IPS-15b (cell line): ENCODE data around the gene CTSD.
A peak's percentile ranks its signal among the peaks of the same experiment; 100 is the strongest.
"Not testable (repeated sequence)": the region's sequence is repeated elsewhere in the genome, so short reads cannot be mapped to it uniquely, and the experiment has no call there.

Experiments used
- H3K27me3 ChIP-seq: one replicate; pipeline ENCODE4 v1.6.1; 2013; ENCODE audit warnings: low read length; ENCODE audit not compliant: control insufficient read depth, insufficient read depth
- H3K36me3 ChIP-seq: one replicate; pipeline ENCODE4 v1.6.1; 2013; ENCODE audit warnings: low read length; ENCODE audit not compliant: control insufficient read depth, insufficient read depth
- H3K4me1 ChIP-seq: one replicate; pipeline ENCODE4 v1.6.1; 2013; ENCODE audit warnings: mild to moderate bottlenecking, low read length; ENCODE audit not compliant: control insufficient read depth, insufficient read depth
- H3K4me3 ChIP-seq: one replicate; pipeline ENCODE4 v1.5.1; 2013; ENCODE audit warnings: low read depth, low read length
- H3K9ac ChIP-seq: one replicate; pipeline ENCODE4 v1.6.1; 2013; ENCODE audit warnings: low read depth, mild to moderate bottlenecking, low read length
- H3K9me3 ChIP-seq: one replicate; pipeline ENCODE4 v1.6.1; 2013; ENCODE audit warnings: mild to moderate bottlenecking, low read length; ENCODE audit not compliant: control insufficient read depth, insufficient read depth

CTSD gene

DNA sequence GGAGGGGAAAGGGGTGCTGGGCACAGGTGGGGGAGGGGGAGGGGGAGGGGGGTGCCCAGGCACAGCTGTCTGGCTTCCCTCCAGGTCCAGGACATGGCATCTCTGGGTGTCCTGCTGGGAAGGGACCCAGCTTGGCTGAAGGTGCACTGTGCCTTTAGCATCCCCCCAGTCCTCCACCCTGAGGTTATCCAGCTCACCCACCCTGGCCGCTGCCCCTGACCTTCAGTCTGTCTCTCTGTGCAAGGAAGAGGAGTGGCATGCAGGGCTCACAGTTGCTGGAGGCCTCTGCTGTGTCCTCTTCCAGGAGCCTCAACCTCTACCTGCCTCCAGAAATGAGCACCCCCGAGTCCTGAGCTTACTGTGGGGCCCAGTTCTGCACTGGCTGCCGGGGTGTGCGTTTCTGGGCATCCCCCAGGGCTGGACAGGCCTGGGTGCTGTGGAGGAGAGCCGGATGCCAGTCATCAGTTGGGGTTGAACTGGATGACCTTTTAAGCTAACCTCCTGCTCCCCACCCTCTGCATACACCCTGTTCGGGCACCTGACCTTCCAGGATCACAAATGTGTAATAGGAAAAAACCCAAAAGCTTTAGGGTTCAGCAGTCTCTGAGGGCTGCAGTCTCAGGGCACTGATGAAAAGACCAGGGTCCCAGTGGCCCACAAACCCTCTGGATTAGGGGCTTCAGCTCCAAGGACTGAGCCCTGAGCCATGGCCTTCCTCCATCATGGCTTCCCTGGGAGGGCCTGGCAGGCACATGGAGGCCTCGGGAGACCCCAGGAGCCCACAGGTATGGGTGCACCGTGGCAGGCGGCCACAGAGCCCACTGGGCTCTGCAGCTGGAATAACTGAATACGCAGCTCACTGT, 9.6 kb upstream of the CTSD start:
- peaks cover 8% of the 10 kb centered on the region for H3K4me1 ChIP-seq
- H3K9me3 ChIP-seq: no peaks in the 10 kb centered on the region
- H3K4me3 ChIP-seq: no peak overlapping the region
- H3K36me3 ChIP-seq: no peaks in the 10 kb centered on the region
- no peaks in the 10 kb centered on the region for H3K27me3 ChIP-seq
- H3K9ac ChIP-seq: no peak overlapping the region

DNA sequence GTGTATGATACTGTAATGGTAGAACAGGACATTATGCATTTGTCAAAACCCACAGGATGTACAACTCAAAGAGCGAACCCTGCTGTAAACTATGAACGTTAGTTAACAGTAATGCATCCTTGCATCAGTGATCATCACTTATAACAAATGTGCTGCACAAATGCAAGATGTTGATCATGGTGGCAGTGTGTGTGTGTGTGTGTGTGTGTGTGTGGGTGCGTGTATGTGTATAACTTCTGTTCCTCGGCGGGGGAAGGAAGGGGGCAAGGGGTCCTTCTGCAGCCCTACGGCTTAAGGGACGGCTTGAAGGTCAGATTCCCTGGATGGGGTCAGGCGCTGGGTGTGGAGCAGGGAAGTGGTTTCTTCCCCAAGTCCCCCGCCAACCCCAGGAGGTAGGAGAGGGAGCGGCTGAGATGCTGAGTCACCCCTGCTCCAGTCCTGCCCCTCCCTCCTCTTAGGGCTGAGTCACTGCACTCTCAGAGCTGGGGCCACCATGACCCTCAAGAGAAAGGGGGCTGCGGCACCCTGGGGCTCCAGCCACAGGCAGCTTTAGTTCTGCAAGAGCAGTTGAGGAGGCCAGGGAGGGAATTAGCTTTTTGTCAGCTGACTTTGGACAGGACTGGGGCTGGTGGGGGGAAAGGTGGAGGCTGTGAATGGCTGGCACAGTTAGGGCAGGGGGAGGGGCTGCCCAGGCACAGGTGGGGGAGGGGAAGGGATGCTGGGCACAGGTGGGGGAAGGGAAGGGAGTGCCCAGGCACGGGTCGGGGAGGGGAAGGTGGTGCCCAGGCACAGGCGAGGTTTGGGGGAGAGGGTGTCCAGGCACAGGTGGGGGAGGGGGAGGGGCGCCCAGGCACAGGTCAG, 8.8 kb upstream of the CTSD start:
- Histone ChIP-seq H3K9ac (no peak overlapping the region), H3K36me3 (no peaks in the 10 kb centered on the region), H3K4me1 (peaks cover 8% of the 10 kb centered on the region), H3K27me3 (no peaks in the 10 kb centered on the region), H3K9me3 (no peaks in the 10 kb centered on the region), H3K4me3 (peak overlapping the region; percentile 11)

DNA sequence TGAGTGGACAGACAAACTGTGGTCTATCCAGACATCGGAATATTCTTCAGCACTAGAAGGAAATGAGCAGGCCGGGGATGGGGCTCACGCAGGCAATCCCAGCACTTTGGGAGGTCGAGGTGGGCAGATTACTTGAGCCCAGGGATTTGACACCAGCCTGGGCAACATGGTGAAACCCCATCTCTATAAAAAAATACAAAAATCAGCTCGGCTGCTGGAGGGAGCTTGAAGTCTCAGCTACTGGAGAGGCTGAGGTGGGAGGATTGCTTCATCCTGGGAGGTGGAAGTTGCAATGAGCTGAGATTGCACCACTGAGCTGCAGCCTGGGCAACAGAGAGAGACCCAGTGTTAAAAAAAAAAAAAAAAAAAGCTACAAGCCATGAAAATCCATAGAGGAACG, 8.0 kb upstream of the CTSD start:
- no peak overlapping the region for H3K9ac ChIP-seq
- peaks cover 8% of the 10 kb centered on the region for H3K4me1 ChIP-seq
- H3K36me3 ChIP-seq: no peaks in the 10 kb centered on the region
- H3K27me3 ChIP-seq: no peaks in the 10 kb centered on the region
- H3K9me3 ChIP-seq: no peaks in the 10 kb centered on the region
- no peak overlapping the region for H3K4me3 ChIP-seq

DNA sequence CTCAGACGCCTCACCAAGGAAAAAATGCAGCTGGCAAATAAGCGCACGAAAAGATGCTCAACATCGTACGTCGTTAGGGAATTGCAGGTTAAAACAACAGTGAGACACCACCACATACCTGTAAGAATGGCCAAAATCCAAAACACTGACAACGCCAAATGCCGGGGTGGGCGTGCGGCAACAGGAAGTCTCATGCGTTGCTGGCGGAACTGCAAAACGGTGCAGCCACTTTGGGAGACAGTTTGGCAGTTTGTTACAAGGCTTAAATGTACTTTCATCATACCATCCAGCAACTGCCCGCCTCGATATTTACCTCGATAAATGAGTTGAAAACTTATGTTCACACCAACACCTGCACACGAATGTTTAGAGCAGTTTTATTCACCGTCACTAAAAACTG, 7.5 kb upstream of the CTSD start:
- H3K36me3 ChIP-seq: no peaks in the 10 kb centered on the region
- H3K4me1 ChIP-seq: peaks cover 8% of the 10 kb centered on the region
- H3K9ac ChIP-seq: no peak overlapping the region
- H3K9me3 ChIP-seq: no peaks in the 10 kb centered on the region
- H3K4me3 ChIP-seq: no peak overlapping the region
- no peaks in the 10 kb centered on the region for H3K27me3 ChIP-seq

DNA sequence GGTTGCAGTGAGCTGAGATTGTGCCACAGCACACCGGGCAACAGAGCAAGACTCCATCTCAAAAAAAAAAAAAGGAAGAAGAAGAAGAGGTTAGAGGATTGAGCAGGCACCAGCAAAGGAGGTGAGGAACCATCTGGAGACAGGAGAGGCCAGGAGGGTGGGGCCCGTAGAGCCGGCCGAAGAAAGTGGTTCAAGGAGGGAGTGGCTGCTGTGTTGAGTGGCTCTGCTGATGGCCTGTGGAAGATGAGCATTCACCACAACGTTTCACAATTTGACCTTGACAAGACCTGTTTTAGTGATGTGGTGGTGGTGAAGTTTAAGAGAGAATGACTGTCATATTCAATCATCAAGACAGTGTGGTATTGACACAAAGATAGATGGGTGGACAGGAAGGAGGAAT, 6.8 kb upstream of the CTSD start:
- no peaks in the 10 kb centered on the region for H3K36me3 ChIP-seq
- no peak overlapping the region for H3K9ac ChIP-seq
- H3K4me3 ChIP-seq: no peak overlapping the region
- H3K4me1 ChIP-seq: peaks cover 8% of the 10 kb centered on the region
- H3K9me3 ChIP-seq: no peaks in the 10 kb centered on the region
- no peaks in the 10 kb centered on the region for H3K27me3 ChIP-seq

DNA sequence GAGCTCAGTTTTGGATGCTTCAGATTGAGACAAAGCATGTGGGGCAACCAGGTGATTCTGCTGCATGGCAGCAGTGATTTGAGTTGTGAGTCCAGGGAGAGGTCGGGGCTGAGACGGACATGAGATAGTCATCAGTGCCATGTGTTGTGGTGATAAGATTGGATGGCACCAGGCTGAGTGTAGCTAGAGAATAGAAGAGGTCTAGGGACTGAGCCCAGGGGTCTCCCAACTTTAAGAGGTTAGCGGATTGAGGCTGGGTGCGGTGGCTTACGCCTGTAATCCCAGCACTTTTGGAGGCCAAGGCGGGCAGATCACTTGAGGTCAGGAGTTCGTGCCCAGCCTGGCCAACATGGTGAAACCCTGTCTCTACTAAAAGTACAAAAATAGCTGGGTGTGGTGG, 6.3 kb upstream of the CTSD start:
- no peak overlapping the region for H3K9ac ChIP-seq
- H3K4me1 ChIP-seq: peaks cover 8% of the 10 kb centered on the region
- H3K36me3 ChIP-seq: no peaks in the 10 kb centered on the region
- no peaks in the 10 kb centered on the region for H3K9me3 ChIP-seq
- no peaks in the 10 kb centered on the region for H3K27me3 ChIP-seq
- H3K4me3 ChIP-seq: no peak overlapping the region

DNA sequence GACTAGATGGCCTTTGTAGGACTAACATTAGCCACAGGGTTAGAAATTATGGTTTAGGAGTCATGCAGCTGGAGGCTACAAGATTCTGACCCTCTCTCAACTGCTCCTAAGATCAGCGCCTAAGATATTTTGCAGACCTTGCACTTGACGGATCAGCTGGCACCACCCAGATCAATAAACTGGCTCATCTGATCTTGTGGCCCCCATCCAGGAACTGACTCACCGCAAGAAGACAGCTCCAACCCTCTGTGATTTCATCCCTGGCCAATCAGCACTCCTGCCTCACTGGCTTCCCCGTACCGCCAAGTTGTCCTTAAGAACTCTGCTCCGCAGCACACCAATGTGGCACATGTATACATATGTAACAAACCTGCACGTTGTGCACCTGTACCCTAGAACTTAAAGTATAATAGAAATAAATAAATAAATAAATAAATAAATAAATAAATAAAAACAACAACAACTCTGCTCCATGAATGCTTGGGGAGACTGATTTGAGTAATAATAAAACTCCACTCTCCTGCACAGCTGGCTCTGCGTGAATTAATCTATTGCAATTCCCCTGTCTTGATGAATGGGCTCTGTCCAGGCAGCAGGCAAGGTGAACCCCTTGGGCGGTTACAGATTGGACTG, 5.7 kb upstream of the CTSD start:
- not testable (repeated sequence) for H3K9me3 ChIP-seq, H3K27me3 ChIP-seq, H3K36me3 ChIP-seq, H3K9ac ChIP-seq, H3K4me1 ChIP-seq, H3K4me3 ChIP-seq

DNA sequence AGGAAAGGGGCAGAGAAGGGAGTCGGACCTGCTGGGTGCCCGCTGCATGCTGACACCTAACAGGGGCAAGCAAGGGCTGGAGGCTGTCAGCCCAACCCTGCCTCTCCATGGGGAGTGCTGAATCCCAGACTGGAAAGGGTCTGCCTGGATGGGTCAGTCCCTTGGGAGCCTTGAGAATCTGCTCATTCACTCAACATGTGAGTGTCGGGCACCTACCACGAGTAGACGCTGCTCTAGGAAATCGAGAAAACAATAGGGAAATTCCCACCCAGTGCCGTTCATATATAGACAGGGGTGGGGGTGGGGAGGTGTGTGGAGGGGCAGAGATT, 4.4 kb upstream of the CTSD start:
- Histone ChIP-seq H3K36me3 (no peaks in the 10 kb centered on the region), H3K4me1 (peaks cover 4% of the 10 kb centered on the region), H3K9ac (no peak overlapping the region), H3K4me3 (no peak overlapping the region), H3K27me3 (peaks cover 2% of the 10 kb centered on the region), H3K9me3 (no peaks in the 10 kb centered on the region)

DNA sequence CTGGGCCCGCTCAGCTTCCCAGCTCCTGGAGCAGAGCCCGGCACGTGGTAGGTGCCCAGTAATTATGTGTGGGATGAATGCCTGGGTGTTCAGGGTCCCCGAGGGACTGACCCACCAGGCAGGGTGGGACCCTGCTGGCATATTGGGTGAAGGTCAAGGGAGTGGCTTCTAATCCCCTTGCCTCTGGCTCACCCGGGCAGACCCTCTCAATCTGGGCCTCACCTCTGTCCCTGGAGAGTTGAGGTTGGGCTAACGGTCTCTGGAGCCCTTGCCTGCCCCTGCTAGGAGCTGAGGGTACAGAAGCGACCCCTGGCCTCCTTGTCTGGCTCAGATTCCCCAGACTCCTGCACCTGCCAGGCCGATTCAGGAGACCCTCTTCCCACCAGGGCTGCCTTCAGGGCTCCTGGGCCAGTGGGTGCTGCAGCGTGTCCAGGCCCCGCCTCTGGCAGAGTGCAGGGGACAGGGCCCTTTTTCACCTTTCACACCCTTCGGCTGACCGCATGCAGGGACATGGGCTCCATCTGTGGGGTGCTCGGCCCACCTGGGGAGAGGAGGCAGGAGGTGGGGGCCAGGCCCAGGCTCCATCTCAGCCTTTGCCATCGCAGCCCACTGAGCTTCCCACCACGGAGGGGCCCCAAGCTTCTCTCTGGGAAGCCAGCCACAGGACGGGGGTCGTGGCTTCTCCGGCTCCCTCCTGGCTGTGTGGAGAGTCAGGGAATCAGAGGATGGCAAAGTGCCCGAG, 3.8 kb upstream of the CTSD start:
- H3K36me3 ChIP-seq: no peaks in the 10 kb centered on the region
- peaks cover 2% of the 10 kb centered on the region for H3K27me3 ChIP-seq
- no peak overlapping the region for H3K9ac ChIP-seq
- H3K9me3 ChIP-seq: no peaks in the 10 kb centered on the region
- no peak overlapping the region for H3K4me3 ChIP-seq
- H3K4me1 ChIP-seq: peaks cover 4% of the 10 kb centered on the region

DNA sequence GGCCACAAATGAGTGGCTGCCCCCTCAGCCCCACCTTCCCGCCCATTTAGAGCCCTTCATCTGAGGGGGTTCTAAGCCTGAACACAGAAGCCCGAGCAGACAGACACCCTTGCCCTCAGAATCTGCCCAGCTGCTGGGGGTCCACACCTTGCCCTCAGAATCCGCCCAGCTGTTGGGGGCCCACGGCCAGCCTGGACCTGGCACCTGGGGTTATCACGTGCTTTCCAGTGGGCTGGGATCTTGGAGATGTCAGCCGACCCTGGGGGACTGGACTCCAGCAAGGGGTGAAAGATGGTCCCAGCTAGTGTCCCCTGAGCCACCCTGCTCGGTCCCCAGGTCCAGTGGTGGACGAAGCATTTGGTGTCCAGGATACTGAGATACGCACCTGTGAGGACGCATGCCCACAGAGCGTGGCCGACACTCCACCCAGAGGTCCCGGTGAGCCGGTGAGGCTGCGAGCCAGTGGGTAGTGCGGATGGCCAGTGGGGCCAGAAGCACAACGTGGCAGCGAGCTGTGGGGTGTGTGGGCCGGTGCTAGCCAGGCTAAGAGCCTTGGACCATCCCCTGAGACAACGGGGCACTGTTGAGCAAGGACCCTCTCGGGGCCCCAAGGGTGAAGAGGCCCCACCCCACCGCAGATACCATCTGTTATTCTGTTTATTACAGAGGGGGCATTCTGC, 3.1 kb upstream of the CTSD start:
- no peak overlapping the region for H3K4me3 ChIP-seq
- peaks cover 2% of the 10 kb centered on the region for H3K27me3 ChIP-seq
- no peak overlapping the region for H3K9ac ChIP-seq
- H3K9me3 ChIP-seq: no peaks in the 10 kb centered on the region
- H3K36me3 ChIP-seq: no peaks in the 10 kb centered on the region
- no peaks in the 10 kb centered on the region for H3K4me1 ChIP-seq
